GM18505 (cell line): ENCODE results near the gene TBC1D8.
"Not testable (repeated sequence)": the region's sequence is repeated elsewhere in the genome, so short reads cannot be mapped to it uniquely, and the experiment has no call there.

ENCODE experiments used
- ATAC-seq: cut with Tn5 transposase; IDR thresholded peaks from one replicate; pipeline ENCODE4 v1.9.1; 2021; ENCODE audit not compliant: unreplicated experiment
- POLR2A ChIP-seq: IDR thresholded peaks from 4 replicates; pipeline ENCODE4 v1.6.1; 2011; ENCODE audit warnings: borderline replicate concordance; ENCODE audit not compliant: insufficient read depth, insufficient read length; ENCODE audit errors: extremely low read depth

TBC1D8 gene

DNA sequence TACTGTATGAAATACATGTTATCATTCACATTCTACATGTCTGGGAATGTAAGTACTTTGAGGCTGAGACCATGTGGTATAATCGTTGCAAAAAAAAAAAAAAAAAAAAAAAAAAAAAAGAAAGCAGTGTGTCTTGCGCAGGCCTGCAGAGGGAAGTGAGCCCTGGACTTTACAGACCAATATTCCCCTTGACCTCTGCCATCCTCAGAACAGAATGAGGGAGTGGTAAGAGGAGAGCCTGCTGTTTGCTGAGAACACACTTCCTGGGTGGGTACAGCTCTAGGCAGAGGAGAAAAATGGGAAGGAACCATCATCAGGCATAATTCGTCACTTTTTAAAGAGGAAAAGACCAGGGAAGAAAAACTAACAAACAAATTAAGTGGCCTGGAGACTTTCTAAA, 28.8 kb upstream of the TBC1D8 start:
- no peak for ATAC-seq
- TF ChIP-seq POLR2A: no peak

DNA sequence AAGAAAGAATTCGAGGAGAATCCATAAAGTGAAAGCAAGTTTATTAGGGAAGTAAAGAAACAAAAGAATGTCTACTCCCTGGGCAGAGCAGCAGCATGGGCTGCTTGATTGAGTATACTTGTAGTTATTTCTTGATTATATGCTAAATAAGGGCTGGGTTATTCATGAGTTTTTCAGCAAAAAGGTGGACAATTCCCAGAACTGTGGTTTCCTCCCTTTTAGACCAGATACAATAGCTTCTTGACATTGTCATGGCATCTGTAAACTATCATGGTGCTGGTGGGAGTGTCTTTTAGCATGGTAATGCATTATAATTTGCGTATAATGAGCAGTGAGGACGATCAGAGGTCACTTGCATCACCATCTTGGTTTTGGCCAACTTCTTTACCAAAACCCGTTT, 25.6 kb upstream of the TBC1D8 start:
- no peak for ATAC-seq

GRCh38 chr2:101175991-101176390, 24.8 kb upstream of the TBC1D8 start:
- no peak for TF ChIP-seq POLR2A
- no peak for ATAC-seq

More for the DNA sequence above, 25.6 kb upstream of the TBC1D8 start:
- TF ChIP-seq POLR2A: no peak

DNA sequence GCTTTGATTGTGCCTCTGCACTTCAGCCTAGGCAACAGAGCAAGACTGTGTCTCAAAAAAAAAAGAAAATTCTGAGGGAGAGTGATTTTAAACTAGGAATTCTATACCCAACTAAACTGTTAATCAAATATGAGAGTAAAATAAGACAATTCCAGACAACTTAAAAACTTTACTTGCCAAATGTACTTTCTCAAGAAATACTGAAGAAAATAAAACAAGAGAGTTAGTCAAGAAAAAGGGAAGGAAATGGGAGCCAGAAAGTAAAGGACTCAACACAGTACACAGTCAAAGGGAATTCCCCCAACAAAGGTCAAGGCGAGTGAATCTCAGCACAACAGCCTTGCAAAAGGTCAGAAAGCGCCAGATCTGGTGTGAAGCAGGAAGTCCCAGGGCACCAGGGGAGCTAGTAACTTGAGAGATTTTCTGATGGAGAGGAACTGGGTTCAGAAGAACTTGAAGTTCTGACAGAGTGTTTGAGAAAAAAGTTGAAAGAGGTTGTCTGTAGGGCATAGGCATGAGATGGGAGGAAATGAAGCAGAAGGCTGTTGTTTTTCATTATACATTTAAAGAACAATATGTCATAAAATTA, 22.6 kb upstream of the TBC1D8 start:
- ATAC-seq: no peak
- no peak for TF ChIP-seq POLR2A

DNA sequence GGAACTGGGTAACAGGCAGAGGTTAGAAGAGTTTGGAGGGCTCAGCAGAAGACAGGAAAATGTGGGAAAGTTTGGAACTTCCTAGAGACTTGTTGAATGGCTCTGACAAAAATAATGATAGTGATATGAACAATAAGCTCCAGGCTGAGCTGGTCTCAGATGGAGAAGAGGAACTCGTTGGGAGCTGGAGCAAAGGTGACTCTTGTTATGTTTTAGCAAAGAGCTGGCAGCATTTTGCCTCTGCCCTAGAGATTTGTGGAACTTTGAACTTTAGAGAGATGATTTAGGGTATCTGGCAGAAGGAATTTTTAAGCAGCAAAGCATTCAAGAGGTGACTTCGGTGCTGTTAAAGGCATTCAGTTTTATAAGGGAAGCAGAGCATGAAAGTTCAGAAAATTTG, 18.6 kb upstream of the TBC1D8 start:
- not testable (repeated sequence) for ATAC-seq

DNA sequence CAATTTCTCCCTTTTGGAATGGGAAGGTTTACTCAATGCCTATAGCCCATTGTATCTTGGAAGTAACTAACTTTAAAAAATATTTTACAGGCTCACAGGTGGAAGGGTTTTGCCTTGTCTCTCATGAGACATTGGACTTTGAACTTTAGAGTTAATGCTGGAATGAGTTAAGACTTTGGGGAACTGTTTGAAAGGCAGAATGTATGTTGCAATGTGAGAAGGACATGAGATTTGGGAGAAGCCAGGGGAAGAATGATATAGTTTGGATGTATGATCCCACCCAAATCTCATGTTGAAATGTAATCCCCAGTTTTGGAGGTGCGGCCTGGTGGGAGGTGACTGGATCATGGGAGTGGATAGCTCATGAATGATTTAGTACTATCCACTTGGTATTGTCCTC, 17.5 kb upstream of the TBC1D8 start:
- no peak for ATAC-seq
- TF ChIP-seq POLR2A: no peak

DNA sequence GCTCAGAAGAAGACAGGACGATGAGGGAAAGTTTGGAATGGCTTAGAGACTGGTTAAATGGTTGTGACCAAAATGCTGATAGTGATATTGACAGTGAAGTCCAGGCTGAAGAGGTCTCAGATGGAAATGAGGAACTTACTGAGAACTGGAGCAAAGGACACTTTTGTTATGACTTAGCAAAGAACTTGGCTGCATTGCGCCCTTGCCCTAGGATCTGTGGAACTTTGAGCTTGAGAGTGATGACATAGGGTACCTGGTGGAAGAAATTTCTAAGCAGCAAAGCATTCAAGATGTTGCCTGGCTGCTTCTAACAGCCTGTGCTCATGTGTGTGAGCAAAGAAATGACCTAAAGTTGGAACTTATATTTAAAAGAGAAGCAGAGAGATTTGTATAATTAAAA, 16.4 kb upstream of the TBC1D8 start:
- ATAC-seq: not testable (repeated sequence)

- no peak for ATAC-seq
- TF ChIP-seq POLR2A: no peak
Observed at GRCh38 chr2:101164021-101164420, 12.8 kb upstream of the TBC1D8 start.

DNA sequence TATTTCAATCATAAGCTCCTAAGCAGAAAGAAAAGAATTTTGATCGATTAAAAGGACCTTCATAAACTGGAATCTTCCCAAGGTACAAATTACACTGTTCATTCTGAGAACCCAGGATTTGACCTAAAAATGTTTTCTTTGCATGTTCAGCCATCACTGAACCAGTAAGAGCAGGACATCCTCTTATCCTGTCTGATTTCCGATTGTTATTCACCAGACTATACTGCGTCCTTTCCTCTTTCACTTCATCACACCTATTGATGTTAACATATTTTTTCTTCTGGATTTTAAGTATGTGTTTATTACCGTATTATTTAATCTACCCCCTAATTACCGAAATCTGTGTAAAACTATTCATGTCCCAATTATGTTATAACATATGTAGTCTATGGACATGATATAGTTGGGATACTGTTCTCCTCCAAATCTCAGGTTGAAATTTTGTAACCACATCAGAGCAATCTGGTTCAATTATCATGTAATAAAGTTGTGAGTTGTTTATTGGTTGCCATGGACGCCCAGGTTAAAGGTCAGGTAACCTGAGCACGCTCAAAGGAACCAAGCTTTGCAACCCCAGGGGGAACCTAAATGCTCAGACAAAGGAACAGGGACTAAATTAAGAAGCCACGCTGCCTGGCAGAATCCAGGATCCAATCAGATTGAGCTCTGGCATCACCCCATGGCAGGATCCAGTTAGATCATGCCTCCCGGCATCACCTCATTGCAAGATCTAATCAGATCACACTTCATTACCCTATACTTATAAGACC, 11.6 kb upstream of the TBC1D8 start:
- no peak for ATAC-seq
- no peak for TF ChIP-seq POLR2A

GRCh38 chr2:101161658-101162057, 10.5 kb upstream of the TBC1D8 start:
- ATAC-seq: no peak

DNA sequence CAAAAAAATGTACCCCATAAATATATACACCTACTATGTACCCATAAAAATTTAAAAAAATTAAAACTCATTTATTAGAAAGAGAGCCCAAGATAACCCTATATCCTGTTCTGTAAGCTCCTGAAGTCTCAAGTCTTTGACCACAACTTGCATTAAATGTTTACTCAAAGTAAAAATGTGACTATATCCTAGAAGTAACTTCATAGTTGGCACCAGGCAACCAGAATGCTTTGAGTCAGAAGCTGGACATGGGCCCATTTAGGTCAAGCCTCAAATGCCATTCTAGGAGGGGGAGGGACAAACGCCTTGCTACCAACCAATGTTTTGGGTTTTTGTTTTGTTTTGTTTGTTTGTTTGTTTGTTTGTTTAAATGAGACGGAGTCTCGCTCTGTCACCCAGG, 9.3 kb upstream of the TBC1D8 start:
- no peak for ATAC-seq
- TF ChIP-seq POLR2A: no peak

More at GRCh38 chr2:101161658-101162057, 10.5 kb upstream of the TBC1D8 start:
- TF ChIP-seq POLR2A: no peak

GRCh38 chr2:101159526-101159925, 8.3 kb upstream of the TBC1D8 start:
- ATAC-seq: no peak
- no peak for TF ChIP-seq POLR2A

DNA sequence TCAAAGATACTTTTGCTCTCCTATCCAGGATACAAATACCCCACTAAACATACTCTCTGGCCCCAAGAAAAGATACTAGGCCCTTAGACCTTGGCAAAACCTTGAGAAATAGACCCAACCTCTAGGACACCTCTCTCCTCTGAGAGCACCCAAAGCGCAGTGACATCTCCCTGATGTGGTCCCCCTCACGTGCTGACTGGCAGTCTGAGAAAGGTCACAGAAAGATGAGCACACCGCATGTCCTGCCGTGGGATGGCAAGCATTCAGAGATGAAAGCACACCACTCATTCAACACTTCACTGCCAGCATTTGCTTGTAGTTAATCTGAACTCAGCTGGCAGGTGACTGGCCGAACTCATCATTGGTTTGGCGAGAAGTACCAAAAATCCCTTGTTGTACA, 6.1 kb upstream of the TBC1D8 start:
- ATAC-seq: no peak
- TF ChIP-seq POLR2A: no peak

- ATAC-seq: no peak
- TF ChIP-seq POLR2A: no peak
Observed at GRCh38 chr2:101153787-101154186, 2.6 kb upstream of the TBC1D8 start.
